Measurements from ENCODE around the gene BRD3.

Gene BRD3

GRCh38 chr9:134033516-134034214 is 34.2 kb downstream of the BRD3 start:
- TF ChIP-seq, protein P1, sequence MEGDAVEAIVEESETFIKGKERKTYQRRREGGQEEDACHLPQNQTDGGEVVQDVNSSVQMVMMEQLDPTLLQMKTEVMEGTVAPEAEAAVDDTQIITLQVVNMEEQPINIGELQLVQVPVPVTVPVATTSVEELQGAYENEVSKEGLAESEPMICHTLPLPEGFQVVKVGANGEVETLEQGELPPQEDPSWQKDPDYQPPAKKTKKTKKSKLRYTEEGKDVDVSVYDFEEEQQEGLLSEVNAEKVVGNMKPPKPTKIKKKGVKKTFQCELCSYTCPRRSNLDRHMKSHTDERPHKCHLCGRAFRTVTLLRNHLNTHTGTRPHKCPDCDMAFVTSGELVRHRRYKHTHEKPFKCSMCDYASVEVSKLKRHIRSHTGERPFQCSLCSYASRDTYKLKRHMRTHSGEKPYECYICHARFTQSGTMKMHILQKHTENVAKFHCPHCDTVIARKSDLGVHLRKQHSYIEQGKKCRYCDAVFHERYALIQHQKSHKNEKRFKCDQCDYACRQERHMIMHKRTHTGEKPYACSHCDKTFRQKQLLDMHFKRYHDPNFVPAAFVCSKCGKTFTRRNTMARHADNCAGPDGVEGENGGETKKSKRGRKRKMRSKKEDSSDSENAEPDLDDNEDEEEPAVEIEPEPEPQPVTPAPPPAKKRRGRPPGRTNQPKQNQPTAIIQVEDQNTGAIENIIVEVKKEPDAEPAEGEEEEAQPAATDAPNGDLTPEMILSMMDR (IDR thresholded peaks at IDR 0.05; ENCODE audit: extremely low read depth, missing control alignments) = no peak
- DNase-seq (ENCODE audit: low spot score) = no peak

GRCh38 chr9:134032456-134033222 is 35.2 kb downstream of the BRD3 start:
- TF ChIP-seq, protein P1 (IDR thresholded peaks at IDR 0.05; ENCODE audit: extremely low read depth, missing control alignments) = no peak
- DNase-seq (ENCODE audit: low spot score) = no peak

DNA sequence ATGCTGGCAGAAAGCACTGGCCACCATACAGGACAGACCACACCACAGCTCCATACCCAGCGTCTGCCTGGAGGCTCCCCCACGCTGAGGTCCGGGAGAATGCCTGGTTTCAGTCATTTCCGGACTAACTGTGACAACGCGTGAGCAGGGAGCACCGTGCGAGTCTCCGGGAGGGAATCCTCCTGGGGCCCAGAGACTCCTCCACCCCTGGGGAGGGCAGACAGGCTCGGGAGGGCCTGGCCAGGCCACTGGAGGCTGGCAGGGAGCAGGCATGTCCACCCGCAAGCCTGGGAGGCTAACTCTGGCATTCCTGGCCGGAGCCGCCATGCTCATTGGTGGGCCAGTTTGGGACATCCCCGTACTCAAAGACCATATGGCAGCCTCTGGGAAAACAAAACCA is 36.0 kb downstream of the BRD3 start:
- no peak for DNase-seq (ENCODE audit: low spot score)
- TF ChIP-seq, protein P1 (IDR thresholded peaks at IDR 0.05; ENCODE audit: extremely low read depth, missing control alignments) = no peak

DNA sequence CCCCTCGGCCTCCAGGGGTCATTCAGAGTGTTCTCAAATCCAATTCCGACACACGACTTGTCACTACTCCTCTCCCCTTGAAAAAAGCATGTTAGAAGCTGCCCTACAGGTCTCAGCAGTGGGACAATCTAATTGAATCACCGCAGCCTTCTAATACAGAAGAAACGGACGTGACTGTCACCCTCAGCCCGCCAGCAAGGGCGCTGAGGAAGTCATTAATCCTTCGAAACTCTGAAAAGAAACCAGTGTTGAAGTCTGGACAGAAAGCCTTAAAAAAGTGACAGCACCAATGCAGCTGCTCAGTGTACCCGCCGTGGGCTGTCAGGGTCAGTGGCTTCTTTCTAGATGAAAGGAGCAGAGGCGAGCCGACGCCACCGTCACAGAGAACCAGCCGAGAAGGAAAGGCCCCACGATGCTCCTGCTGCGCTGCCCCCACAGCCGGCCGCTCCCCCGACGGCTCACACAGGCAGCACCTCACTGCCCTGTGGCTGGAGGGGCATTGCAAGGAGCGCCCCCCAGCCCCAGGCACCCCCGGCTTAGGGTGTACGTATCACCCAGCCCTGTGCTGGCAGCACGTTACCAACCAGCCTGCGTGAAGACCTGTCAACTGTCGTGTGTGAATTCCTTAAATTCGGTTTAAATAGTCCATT is 36.9 kb downstream of the BRD3 start:
- TF ChIP-seq, protein P1 (IDR thresholded peaks at IDR 0.05; ENCODE audit: extremely low read depth, missing control alignments) = no peak
- DNase-seq (ENCODE audit: low spot score) = no peak

DNA sequence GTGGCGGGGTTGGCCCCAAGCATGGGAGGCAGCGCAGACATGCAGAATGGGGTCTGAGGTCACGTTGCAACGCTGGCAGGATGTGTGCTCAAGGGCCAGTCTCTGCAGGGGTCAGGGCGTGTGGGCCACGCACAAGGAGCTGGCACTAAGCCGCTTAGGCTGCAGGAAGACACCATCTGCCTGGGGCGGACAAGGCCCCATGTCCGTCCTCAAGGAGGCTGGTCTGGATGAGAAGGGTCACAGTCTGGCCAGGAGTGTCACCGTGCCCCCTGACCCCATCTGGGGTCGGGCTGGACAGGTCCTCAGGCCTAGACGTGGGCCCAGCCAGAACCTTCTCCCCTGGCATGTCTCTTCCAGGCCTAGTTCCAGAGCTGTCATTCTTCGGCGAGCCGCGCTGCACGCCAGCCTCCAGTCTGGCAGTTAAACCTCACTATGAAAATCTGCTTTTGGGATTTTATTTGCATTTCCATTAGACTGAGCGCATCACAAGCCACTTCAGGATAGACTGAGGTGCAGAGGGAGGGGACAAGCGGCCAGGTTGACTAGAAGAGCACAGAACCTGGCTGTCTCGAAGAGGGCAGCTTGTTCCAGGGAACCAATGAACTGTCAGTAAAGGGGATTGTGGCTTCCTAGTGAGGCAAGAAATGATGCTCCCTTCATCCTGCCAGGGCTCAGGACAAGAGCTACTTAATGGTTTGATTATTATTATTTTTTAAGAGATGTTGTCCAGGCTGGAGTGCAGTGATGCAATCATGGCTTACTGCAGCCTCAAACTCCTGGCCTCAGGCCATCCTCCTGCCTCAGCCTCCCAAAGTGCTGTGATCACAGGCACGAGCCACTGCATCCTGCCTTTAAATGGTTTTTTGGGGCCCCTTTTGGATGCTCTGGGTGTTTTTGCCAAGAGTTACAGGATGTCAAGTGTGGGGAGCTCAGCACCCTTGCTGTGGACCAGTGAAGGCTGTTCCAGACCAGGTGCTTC is 38.3 kb downstream of the BRD3 start:
- TF ChIP-seq, protein P1 (IDR thresholded peaks at IDR 0.05; ENCODE audit: extremely low read depth, missing control alignments) = no peak
- DNase-seq (ENCODE audit: low spot score) = no peak

- DNase-seq (ENCODE audit: low spot score) = no peak
- TF ChIP-seq, protein P1 (IDR thresholded peaks at IDR 0.05; ENCODE audit: extremely low read depth, missing control alignments) = no peak
Measured at GRCh38 chr9:134028575-134029247, 39.1 kb downstream of the BRD3 start.

Measured in GM20000 (cell line).